ACC112 (cell line): ENCODE measurements around the gene PIP5K1C.
"Not testable (repeated sequence)": the region's sequence is repeated elsewhere in the genome, so short reads cannot be mapped to it uniquely, and the experiment has no call there.

Source experiments
- H2AFZ ChIP-seq: fragments of 200-600 bp; sonication (generic); one replicate; pipeline ENCODE4 v1.6.0; 2017; ENCODE audit warnings: antibody characterized with exemption, low read length; ENCODE audit not compliant: unreplicated experiment
- H3K27ac ChIP-seq: fragments of 200-600 bp; sonication (generic); 2 replicates; pipeline ENCODE4 v1.5.1; 2014; ENCODE audit warnings: low read depth, mild to moderate bottlenecking, antibody characterized with exemption, low read length, moderate library complexity
- H3K27me3 ChIP-seq: fragments of 200-600 bp; sonication (generic); 2 replicates; pipeline ENCODE4 v1.6.1; 2014; ENCODE audit warnings: mild to moderate bottlenecking, antibody characterized with exemption, low read length, moderate library complexity, mixed read lengths; ENCODE audit not compliant: insufficient read depth
- H3K36me3 ChIP-seq: fragments of 200-600 bp; sonication (generic); 2 replicates; pipeline ENCODE4 v1.6.1; 2016; ENCODE audit warnings: mild to moderate bottlenecking, antibody characterized with exemption, low read length, moderate library complexity, mixed read lengths; ENCODE audit not compliant: insufficient read depth
- H3K4me1 ChIP-seq: fragments of 200-600 bp; sonication (generic); one replicate; pipeline ENCODE4 v1.6.1; 2016; ENCODE audit warnings: low read length, mixed read lengths; ENCODE audit not compliant: insufficient read depth, unreplicated experiment, control insufficient read depth
- H3K4me3 ChIP-seq: fragments of 200-600 bp; sonication (generic); 2 replicates; pipeline ENCODE4 v1.5.1; 2014; ENCODE audit warnings: mild to moderate bottlenecking, low read depth, low read length
- H3K79me2 ChIP-seq: fragments of 200-600 bp; sonication (generic); one replicate; pipeline ENCODE4 v1.6.0; 2016; ENCODE audit warnings: low read length; ENCODE audit not compliant: control insufficient read depth, unreplicated experiment, insufficient read depth

Gene PIP5K1C

GRCh38 chr19:3631053-3631861 lies 69.0 kb downstream of the PIP5K1C start:
- H3K79me2 ChIP-seq, result peaks cover under 1% of the 10 kb centered on the region
- H3K27me3 ChIP-seq, result no peaks in the 10 kb centered on the region
- H3K4me1 ChIP-seq, result no peaks in the 10 kb centered on the region
- H3K36me3 ChIP-seq, result no peaks in the 10 kb centered on the region
- no peak overlapping the region for H3K27ac ChIP-seq
- H3K4me3 ChIP-seq, result no peak overlapping the region
- no peak overlapping the region for H2AFZ ChIP-seq

GRCh38 chr19:3628766-3629165 lies 71.5 kb downstream of the PIP5K1C start:
- not testable (repeated sequence) for H3K36me3 ChIP-seq, H3K27me3 ChIP-seq, H3K27ac ChIP-seq, H3K4me1 ChIP-seq, H3K4me3 ChIP-seq, H2AFZ ChIP-seq
- peaks cover 21% of the 10 kb centered on the region for H3K79me2 ChIP-seq

GRCh38 chr19:3627351-3627723 lies 72.9 kb downstream of the PIP5K1C start:
- H3K27me3 ChIP-seq, result no peaks in the 10 kb centered on the region
- peaks cover 21% of the 10 kb centered on the region for H3K79me2 ChIP-seq
- no peak overlapping the region for H2AFZ ChIP-seq
- 0 out of 2 replicates have a peak overlapping the region, but pooled peaks have one; percentile 97 for H3K4me3 ChIP-seq
- H3K4me1 ChIP-seq, result peaks cover 8% of the 10 kb centered on the region
- no peaks in the 10 kb centered on the region for H3K36me3 ChIP-seq
- H3K27ac ChIP-seq, result no peak overlapping the region

GRCh38 chr19:3626473-3627350 lies 73.6 kb downstream of the PIP5K1C start, which contains the start of gene CACTIN:
TSS of gene CACTIN (minus strand) at chr19:3626790. CDS start at chr19:3626762, 28 bp downstream.
- H2AFZ ChIP-seq, result peak within 1 kb of the TSS; percentile 82
- H3K4me1 ChIP-seq, result peaks cover 8% of the 10 kb centered on the region
- H3K36me3 ChIP-seq, result no peaks in the 10 kb centered on the region
- H3K79me2 ChIP-seq, result peaks cover 21% of the 10 kb centered on the region
- peak within 1 kb of the TSS; percentile 97 for H3K4me3 ChIP-seq
- H3K27me3 ChIP-seq, result no peaks in the 10 kb centered on the region
- H3K27ac ChIP-seq, result peak within 1 kb of the TSS; percentile 87

- no peaks in the 10 kb centered on the region for H3K27me3 ChIP-seq
- H3K4me1 ChIP-seq, result peaks cover 8% of the 10 kb centered on the region
- peaks cover 21% of the 10 kb centered on the region for H3K79me2 ChIP-seq
- H2AFZ ChIP-seq, result peak overlapping the region; percentile 82
- H3K4me3 ChIP-seq, result peak overlapping the region; percentile 97
- H3K36me3 ChIP-seq, result no peaks in the 10 kb centered on the region
- H3K27ac ChIP-seq, result peak overlapping the region; percentile 87; the same call in 1 of the 2 replicates
These were observed 74.2 kb downstream of the PIP5K1C start for GRCh38 chr19:3625996-3626472.

GRCh38 chr19:3623716-3624115 lies 76.6 kb downstream of the PIP5K1C start:
- no peak overlapping the region for H3K27ac ChIP-seq
- peaks cover 21% of the 10 kb centered on the region for H3K79me2 ChIP-seq
- H3K4me3 ChIP-seq, result no peak overlapping the region
- H3K27me3 ChIP-seq, result no peaks in the 10 kb centered on the region
- peaks cover 8% of the 10 kb centered on the region for H3K4me1 ChIP-seq
- H3K36me3 ChIP-seq, result no peaks in the 10 kb centered on the region
- no peak overlapping the region for H2AFZ ChIP-seq

GRCh38 chr19:3622224-3622623 lies 78.0 kb downstream of the PIP5K1C start:
- Histone ChIP-seq H3K27ac (no peak overlapping the region), H3K27me3 (no peaks in the 10 kb centered on the region), H3K36me3 (no peaks in the 10 kb centered on the region), H3K4me3 (no peak overlapping the region), H3K4me1 (peaks cover 8% of the 10 kb centered on the region), H2AFZ (no peak overlapping the region), H3K79me2 (peaks cover 21% of the 10 kb centered on the region)

- Histone ChIP-seq H3K4me3 (no peak overlapping the region), H2AFZ (no peak overlapping the region), H3K27ac (no peak overlapping the region), H3K79me2 (peaks cover 21% of the 10 kb centered on the region), H3K36me3 (no peaks in the 10 kb centered on the region), H3K27me3 (no peaks in the 10 kb centered on the region), H3K4me1 (peaks cover 8% of the 10 kb centered on the region)
These were observed 78.6 kb downstream of the PIP5K1C start for GRCh38 chr19:3621689-3622088.

GRCh38 chr19:3620817-3621547 lies 79.3 kb downstream of the PIP5K1C start:
- peaks cover 8% of the 10 kb centered on the region for H3K4me1 ChIP-seq

GRCh38 chr19:3620145-3620816 lies 80.0 kb downstream of the PIP5K1C start:
- H3K36me3 ChIP-seq, result no peaks in the 10 kb centered on the region
- H3K27ac ChIP-seq, result no peak overlapping the region
- H3K27me3 ChIP-seq, result no peaks in the 10 kb centered on the region
- H3K4me3 ChIP-seq, result no peak overlapping the region
- peaks cover 4% of the 10 kb centered on the region for H3K4me1 ChIP-seq
- no peak overlapping the region for H2AFZ ChIP-seq
- H3K79me2 ChIP-seq, result peaks cover 11% of the 10 kb centered on the region

More at GRCh38 chr19:3620817-3621547, 79.3 kb downstream of the PIP5K1C start:
- H2AFZ ChIP-seq, result no peak overlapping the region
- H3K79me2 ChIP-seq, result peaks cover 18% of the 10 kb centered on the region
- no peaks in the 10 kb centered on the region for H3K27me3 ChIP-seq
- no peak overlapping the region for H3K4me3 ChIP-seq
- no peak overlapping the region for H3K27ac ChIP-seq
- H3K36me3 ChIP-seq, result no peaks in the 10 kb centered on the region
